SK-N-MC (cell line): ENCODE data around the gene BICDL2.

Source experiments
- EZH2 ChIP-seq: fragments of 200-600 bp; sonication (generic); IDR thresholded peaks from one replicate; pipeline ENCODE4 v1.6.1; 2017; ENCODE audit warnings: antibody characterized with exemption
- POLR2AphosphoS5 ChIP-seq: IDR thresholded peaks from 2 replicates; pipeline ENCODE4 v1.6.1; 2012; ENCODE audit warnings: mild to moderate bottlenecking, low read depth, low read length, borderline replicate concordance

DNA sequence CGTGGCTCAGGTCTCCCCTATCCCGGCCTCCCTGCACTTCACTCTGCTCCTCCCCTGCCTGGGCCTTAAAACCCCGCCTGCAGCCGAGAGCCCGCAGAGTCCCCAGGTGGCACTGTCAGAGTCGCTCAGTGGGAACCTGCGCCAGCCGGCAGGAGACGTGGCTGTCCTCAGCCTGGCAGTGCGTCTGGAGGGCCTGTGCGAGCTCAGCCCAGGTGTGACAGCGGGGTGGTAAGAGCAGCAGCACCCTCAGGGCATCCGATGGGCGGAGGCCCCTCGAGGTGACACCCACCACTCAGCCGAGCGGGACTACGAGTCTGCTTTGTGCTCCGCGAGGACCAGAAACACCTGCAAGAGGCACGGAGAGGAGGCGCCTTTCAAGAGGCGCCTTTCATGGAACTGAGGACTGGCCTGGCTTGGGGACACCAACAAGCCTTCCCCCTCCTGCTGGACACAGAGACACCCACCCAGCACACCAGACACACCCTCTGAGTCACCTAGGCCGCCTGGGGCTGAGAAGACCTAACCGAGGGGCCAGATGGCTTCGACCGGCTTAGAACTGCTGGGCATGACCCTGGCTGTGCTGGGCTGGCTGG lies 23.8 kb downstream of the BICDL2 start, which contains the start of gene CLDN9:
- TF ChIP-seq EZH2 (no peak), POLR2AphosphoS5 (no peak)
